H1 (cell line): Measurements from ENCODE around the gene PDE4B. TPM values are rescaled to one million over a fixed set of nuclear protein-coding genes. Genes with fewer than 3 reads are reported as not detected.

Experiments used
- CTCF ChIA-PET: fragments of 300-600 bp; sonication (Branson Sonifier 250); formaldehyde crosslinking; loops from one replicate; lab custom pipeline; 2021; ENCODE audit not compliant: partially characterized antibody; lab: Charles Lee
- POLR2A ChIA-PET: fragments of 300-600 bp; sonication (Branson Sonifier 250); formaldehyde crosslinking; loops from one replicate; lab custom pipeline; 2021; ENCODE audit warnings: inconsistent platforms; ENCODE audit not compliant: partially characterized antibody; lab: Charles Lee
- DNase-seq, 2 experiments: peaks; one replicate each; pipeline versions ENCODE4 v3.0.0 to v3.0.0-alpha.2; 2010 to 2022; ENCODE audit warnings: low spot score in 2 of 2, low read depth in 1 of 2, mixed read lengths in 1 of 2
- FAIRE-seq: peaks from 2 replicates; lab custom pipeline; 2011; peaks lifted over from hg19 to GRCh38; lab: Jason Lieb, UNC
- H2AFZ ChIP-seq: 2 replicates; pipeline ENCODE4 v1.8.1; 2012; ENCODE audit warnings: low read length, inconsistent platforms
- H2AK5ac ChIP-seq: 2 replicates; pipeline ENCODE4 v1.6.1; 2013; ENCODE audit warnings: low read depth, low read length
- H2BK120ac ChIP-seq: replicated peaks from 2 replicates; pipeline ENCODE3; 2013; ENCODE audit warnings: low read depth, low read length, inconsistent platforms
- H2BK12ac ChIP-seq: 2 replicates; pipeline ENCODE4 v1.6.1; 2013; ENCODE audit warnings: low read depth, low read length
- H2BK15ac ChIP-seq: 2 replicates; pipeline ENCODE4 v1.6.1; 2013; ENCODE audit warnings: low read length
- H2BK20ac ChIP-seq: 2 replicates; pipeline ENCODE4 v1.6.1; 2013; ENCODE audit warnings: low read length
- H2BK5ac ChIP-seq: 2 replicates; pipeline ENCODE4 v1.6.1; 2013; ENCODE audit warnings: low read depth, low read length
- H3K14ac ChIP-seq: 2 replicates; pipeline ENCODE4 v1.6.1; 2013; ENCODE audit warnings: inconsistent platforms; ENCODE audit not compliant: insufficient read length
- H3K18ac ChIP-seq: 2 replicates; pipeline ENCODE4 v1.6.1; 2013; ENCODE audit warnings: low read length; ENCODE audit errors: extremely low read depth
- H3K23ac ChIP-seq: 2 replicates; pipeline ENCODE4 v1.6.1; 2013; ENCODE audit warnings: inconsistent platforms; ENCODE audit not compliant: insufficient read length
- H3K23me2 ChIP-seq: 2 replicates; pipeline ENCODE4 v1.6.1; 2013; ENCODE audit warnings: low read depth, low read length
- H3K27ac ChIP-seq: 2 replicates; pipeline ENCODE4 v1.6.1; 2011; ENCODE audit warnings: low read depth, low read length, inconsistent platforms
- H3K27me3 ChIP-seq, 4 experiments: replicated peaks in 1 of 4; 1 replicate in 1 of 4; 2 replicates in 3 of 4; pipeline versions ENCODE4 v1.6.1 to v1.8.1; 2011 to 2013; ENCODE audit warnings: low read length in 3 of 4, mild to moderate bottlenecking in 3 of 4, inconsistent platforms in 2 of 4, mixed read lengths in 2 of 4, moderate library complexity in 1 of 4; ENCODE audit not compliant: control insufficient read depth in 3 of 4, insufficient read depth in 3 of 4; ENCODE audit errors: extremely low read depth in 1 of 4
- H3K36me3 ChIP-seq, 4 experiments: 2 replicates each; pipeline versions ENCODE4 v1.6.1 to v1.8.1; 2011 to 2013; ENCODE audit warnings: mild to moderate bottlenecking in 4 of 4, low read length in 3 of 4, moderate library complexity in 2 of 4, control low read depth in 1 of 4, inconsistent platforms in 1 of 4; ENCODE audit not compliant: insufficient read depth in 4 of 4, control insufficient read depth in 2 of 4
- H3K4ac ChIP-seq: replicated peaks from 2 replicates; pipeline ENCODE3; 2013; ENCODE audit warnings: low read length, low read depth, mixed read lengths, inconsistent platforms; ENCODE audit not compliant: insufficient read length
- H3K4me1 ChIP-seq, 4 experiments: replicated peaks in 1 of 4; 1 replicate in 1 of 4; 2 replicates in 3 of 4; pipeline versions ENCODE4 v1.6.1 to v1.8.1; 2011 to 2013; ENCODE audit warnings: low read length in 3 of 4, inconsistent platforms in 2 of 4, mixed read lengths in 1 of 4; ENCODE audit not compliant: insufficient read depth in 4 of 4, control insufficient read depth in 3 of 4
- H3K4me2 ChIP-seq, 2 experiments: 2 replicates each; pipeline versions ENCODE4 v1.6.1 to v1.8.1; 2011 to 2013; ENCODE audit warnings: low read depth in 2 of 2, low read length in 2 of 2, control low read depth in 1 of 2, inconsistent platforms in 1 of 2, mild to moderate bottlenecking in 1 of 2; ENCODE audit not compliant: insufficient read depth in 1 of 2
- H3K4me3 ChIP-seq, 4 experiments: fragments of 200-600, 300-600 bp in 1 of 4; sonication (generic), shearing (Covaris generic), sonication (Bioruptor Twin) in 1 of 4; 2 replicates each; pipeline versions ENCODE4 v1.5.1 to v1.8.1; 2011 to 2016; ENCODE audit warnings: low read length in 4 of 4, low read depth in 3 of 4, control low read depth in 2 of 4, inconsistent platforms in 2 of 4, mild to moderate bottlenecking in 2 of 4, mixed read lengths in 1 of 4, moderate library complexity in 1 of 4; ENCODE audit not compliant: insufficient read depth in 2 of 4; ENCODE audit errors: extremely low read depth in 1 of 4
- H3K56ac ChIP-seq: replicated peaks from 2 replicates; pipeline ENCODE3; 2013; ENCODE audit warnings: low read depth, mild to moderate bottlenecking, mixed read lengths, low read length, inconsistent platforms; ENCODE audit not compliant: insufficient read length
- H3K79me1 ChIP-seq: 2 replicates; pipeline ENCODE4 v1.6.1; 2013; ENCODE audit warnings: low read depth, low read length, control low read depth
- H3K79me2 ChIP-seq, 2 experiments: 2 replicates each; pipeline versions ENCODE4 v1.6.1 to v1.8.1; 2012 to 2013; ENCODE audit warnings: low read length in 2 of 2, mild to moderate bottlenecking in 2 of 2, inconsistent platforms in 1 of 2; ENCODE audit not compliant: insufficient read depth in 2 of 2, control insufficient read depth in 1 of 2
- H3K9ac ChIP-seq, 4 experiments: replicated peaks in 1 of 4; 1 replicate in 1 of 4; 2 replicates in 3 of 4; pipeline versions ENCODE4 v1.6.1 to v1.8.1; 2011 to 2013; ENCODE audit warnings: low read depth in 3 of 4, low read length in 3 of 4, control low read depth in 2 of 4, mild to moderate bottlenecking in 2 of 4, moderate library complexity in 2 of 4, inconsistent platforms in 1 of 4; ENCODE audit errors: extremely low read depth in 1 of 4
- H3K9me3 ChIP-seq, 2 experiments: 2 replicates each; pipeline versions ENCODE4 v1.6.1 to v1.8.1; 2012 to 2013; ENCODE audit warnings: mild to moderate bottlenecking in 2 of 2, moderate library complexity in 2 of 2, control low read depth in 1 of 2, inconsistent platforms in 1 of 2, low read depth in 1 of 2, low read length in 1 of 2, mixed read lengths in 1 of 2; ENCODE audit not compliant: insufficient read depth in 2 of 2
- H4K20me1 ChIP-seq, 2 experiments: replicated peaks in 1 of 2; 2 replicates each; pipeline versions ENCODE3 to v1.8.1; 2011 to 2013; ENCODE audit warnings: inconsistent platforms in 2 of 2, low read length in 2 of 2, mild to moderate bottlenecking in 1 of 2; ENCODE audit not compliant: insufficient read depth in 2 of 2, control insufficient read depth in 1 of 2
- H4K5ac ChIP-seq: 2 replicates; pipeline ENCODE4 v1.6.1; 2013; ENCODE audit warnings: low read length, low read depth, mixed read lengths, inconsistent platforms; ENCODE audit not compliant: insufficient read length
- H4K8ac ChIP-seq: 2 replicates; pipeline ENCODE4 v1.8.0; 2013; ENCODE audit warnings: mild to moderate bottlenecking, moderate library complexity, low read length, inconsistent platforms; ENCODE audit not compliant: insufficient read depth; ENCODE audit errors: extremely low read depth
- H4K91ac ChIP-seq: replicated peaks from 2 replicates; pipeline ENCODE3; 2013; ENCODE audit warnings: low read length, mixed read lengths, inconsistent platforms; ENCODE audit not compliant: insufficient read length
- BRCA1 ChIP-seq: IDR thresholded peaks from 2 replicates; pipeline ENCODE4 v1.6.1; 2012; ENCODE audit warnings: low read depth, low read length, improper control_type of control experiment
- CTBP2 ChIP-seq: IDR thresholded peaks from 2 replicates; pipeline ENCODE4 v1.7.0; 2011; ENCODE audit warnings: borderline replicate concordance, mild to moderate bottlenecking, moderate library complexity, mixed read lengths, low read length; ENCODE audit not compliant: insufficient read depth, insufficient read length
- GTF2F1 ChIP-seq: IDR thresholded peaks from 2 replicates; pipeline ENCODE4 v1.6.1; 2012; ENCODE audit warnings: low read depth, low read length, improper control_type of control experiment, borderline replicate concordance
- KDM1A ChIP-seq: fragments of 200-600, 300-600 bp; sonication (generic); IDR thresholded peaks from 2 replicates; pipeline ENCODE4 v1.7.1; 2016; ENCODE audit warnings: mild to moderate bottlenecking, low read length, borderline replicate concordance
- KDM5A ChIP-seq: fragments of 200-600 bp; IDR thresholded peaks from 2 replicates; pipeline ENCODE4 v1.7.1; 2012; ENCODE audit warnings: mild to moderate bottlenecking, low read length, inconsistent platforms, mixed read lengths
- MAX ChIP-seq: IDR thresholded peaks from 2 replicates; pipeline ENCODE4 v1.6.1; 2012; ENCODE audit warnings: inconsistent platforms
- POLR2A ChIP-seq, 2 experiments: IDR thresholded peaks; 1 replicate in 1 of 2; 2 replicates in 1 of 2; pipeline ENCODE4 v1.6.1; 2011; ENCODE audit warnings: low read depth in 2 of 2, low read length in 2 of 2, mild to moderate bottlenecking in 2 of 2; ENCODE audit errors: control extremely low read depth in 1 of 2
- SIN3A ChIP-seq, 2 experiments: IDR thresholded peaks in 1 of 2; conservative IDR thresholded peaks in 1 of 2; 2 replicates each; pipeline ENCODE4 v1.6.1; 2011 to 2012; ENCODE audit warnings: low read length in 2 of 2, improper control_type of control experiment in 1 of 2, low read depth in 1 of 2, mild to moderate bottlenecking in 1 of 2
- SP1 ChIP-seq: IDR thresholded peaks from 2 replicates; pipeline ENCODE4 v1.6.1; 2011; ENCODE audit warnings: low read depth, low read length
- SRF ChIP-seq: IDR thresholded peaks from 2 replicates; pipeline ENCODE4 v1.6.1; 2011; ENCODE audit warnings: mild to moderate bottlenecking, low read depth, low read length, moderate library complexity
- WGBS, 2 experiments: shearing (Covaris generic) in 1 of 2; methylation state at CpG; one replicate each; pipeline versions ENCODE4 v1.1.6 to v1.1.7; 2013 to 2015; ENCODE audit warnings: low lambda C conversion rate in 2 of 2, mixed read lengths in 2 of 2, inconsistent platforms in 1 of 2, low coverage in 1 of 2, missing lambda C conversion rate in 1 of 2; ENCODE audit not compliant: insufficient replicate concordance in 2 of 2, insufficient coverage in 1 of 2, insufficient read length in 1 of 2; ENCODE audit errors: extremely low coverage in 1 of 2, missing lambda C conversion rate in 1 of 2; 5-methylcytosine and 5-hydroxymethylcytosine counted together
- polyA plus RNA-seq, 7 experiments: library from polyadenylated mRNA; depleted of rRNA in 3 of 7; stranded (reverse) in 5 of 7; unstranded in 2 of 7; fragments of >200 nt in 5 of 7; fragments of 200-250 nt in 2 of 7; gene quantifications; 1 replicate in 5 of 7; 2 replicates in 1 of 7; 4 replicates in 1 of 7; pipeline versions ENCODE4 v1.2.1 to v1.2.3, GENCODE V29; 2011 to 2013; ENCODE audit warnings: missing spikeins in 2 of 7, mixed read lengths in 2 of 7
- total RNA-seq: library from RNA; stranded (reverse); fragmentation: NEBNext Ultra II Directional; extraction: Animal tissue kit (Norgen Biotek cat#: 25700); gene quantifications from 2 replicates; pipeline ENCODE4 v1.2.1, GENCODE V29; 2021

PDE4B gene
- total and polyA plus RNA-seq, 2 of the 8 experiments (the other 6 are each of a cell fraction or from before 2014, with no cell fraction given), result 5.0 to 15.1 TPM

- Histone ChIP-seq H3K4me2 (no peak overlapping the region), H3K27me3 (no peaks in the 10 kb centered on the region), H2BK15ac (no peak overlapping the region), H3K23ac (no peak overlapping the region), H2BK120ac (no peak overlapping the region), H3K4me3 (no peak overlapping the region), H2BK5ac (no peak overlapping the region), H2BK20ac (no peak overlapping the region), H3K36me3 (no peaks in the 10 kb centered on the region), H3K14ac (no peak overlapping the region), H4K5ac (no peak overlapping the region), H3K4ac (no peak overlapping the region), H3K4me1 (no peaks in the 10 kb centered on the region), H3K23me2 (no peaks in the 10 kb centered on the region), H4K91ac (no peak overlapping the region), H3K79me2 (no peaks in the 10 kb centered on the region), H2AFZ (no peak overlapping the region), H2AK5ac (no peak overlapping the region), H4K20me1 (no peaks in the 10 kb centered on the region), H3K9ac (no peak overlapping the region), H4K8ac (no peak overlapping the region), H3K56ac (no peak overlapping the region), H3K9me3 (no peaks in the 10 kb centered on the region), H2BK12ac (no peak overlapping the region), H3K79me1 (no peaks in the 10 kb centered on the region), H3K27ac (no peak overlapping the region), H3K18ac (no peak overlapping the region)
- DNase-seq (no peak), FAIRE-seq (no peak)
- ChIA-PET CTCF (interaction anchor here (0.6 kb wide), 1 partner anchor 190 kb away, joined by 3 read pairs; no protein-coding TSS in a partner anchor), POLR2A (no interaction called here)
- no peak for TF ChIP-seq KDM5A
- TF ChIP-seq GTF2F1, result no peak
- no peak for TF ChIP-seq KDM1A
- no peak for TF ChIP-seq MAX
- TF ChIP-seq SIN3A (conservative IDR thresholded peaks at IDR 0.05 in 1 of 2, IDR thresholded peaks at IDR 0.05 in 1 of 2; ENCODE audit: low read depth in 1 of 2, low read length in 2 of 2), result no peak
- no peak for TF ChIP-seq SP1
- no peak for TF ChIP-seq SRF
- no peak for TF ChIP-seq CTBP2
- TF ChIP-seq POLR2A (IDR thresholded peaks at IDR 0.05; ENCODE audit: control extremely low read depth in 1 of 2, low read depth in 2 of 2, low read length in 2 of 2), result no peak
- TF ChIP-seq BRCA1, result no peak
- 83% methylated on average over 1 of the region's 1 CpG; no CpG with 5 or more reads in 1 of the 2 experiments for WGBS, 2 experiments
Measured at GRCh38 chr1:65827346-65827745, 34.7 kb downstream of the PDE4B start.
